Suprapubic skin (tissue), 4 donors: ENCODE data around the gene MCM5. TPM values are rescaled to one million over a fixed set of nuclear protein-coding genes. Genes with fewer than 3 reads are reported as not detected.

ENCODE experiments used
- DNase-seq, 2 donors: peaks; one replicate each; pipeline ENCODE4 v3.0.0-alpha.2; 2019; ENCODE audit warnings: low spot score in 2 of 2
- H3K27ac ChIP-seq: fragments of 200-600 bp; sonication (generic); one replicate; pipeline ENCODE4 v1.5.1; 2019
- H3K27me3 ChIP-seq: fragments of 200-600 bp; sonication (generic); one replicate; pipeline ENCODE4 v1.5.1; 2019
- H3K36me3 ChIP-seq: fragments of 200-600 bp; sonication (generic); one replicate; pipeline ENCODE4 v1.5.1; 2019
- H3K4me1 ChIP-seq: fragments of 200-600 bp; sonication (generic); one replicate; pipeline ENCODE4 v1.5.1; 2019
- H3K4me3 ChIP-seq: fragments of 200-600 bp; sonication (generic); one replicate; pipeline ENCODE4 v1.5.1; 2019; ENCODE audit warnings: mild to moderate bottlenecking
- H3K9me3 ChIP-seq: fragments of 200-600 bp; sonication (generic); one replicate; pipeline ENCODE4 v1.5.1; 2019
- CTCF ChIP-seq, 2 donors: fragments of 200-600 bp in 1 of 2; fragments of 450-650 bp in 1 of 2; sonication (generic) in 1 of 2; IDR thresholded peaks; one replicate each; pipeline ENCODE4 v1.5.1; 2016 to 2019; ENCODE audit warnings: antibody characterized with exemption in 2 of 2, mild to moderate bottlenecking in 1 of 2, moderate library complexity in 1 of 2
- EP300 ChIP-seq: sonication (generic); formaldehyde crosslinking; IDR thresholded peaks from one replicate; pipeline ENCODE4 v1.6.1; 2017; ENCODE audit warnings: antibody characterized with exemption
- POLR2A ChIP-seq, 2 donors: fragments of 450-650 bp; IDR thresholded peaks; one replicate each; pipeline ENCODE4 v1.6.1; 2017; ENCODE audit warnings: antibody characterized with exemption in 2 of 2, mild to moderate bottlenecking in 2 of 2, moderate library complexity in 2 of 2
- POLR2AphosphoS5 ChIP-seq, 3 donors: sonication (generic); formaldehyde crosslinking; IDR thresholded peaks; one replicate each; pipeline ENCODE4 v1.6.1; 2017; ENCODE audit warnings: antibody characterized with exemption in 3 of 3
- WGBS: methylation state at CpG from one replicate; pipeline ENCODE4 v1.1.5; 2018; 5-methylcytosine and 5-hydroxymethylcytosine counted together
- total RNA-seq, 4 donors: library from RNA; depleted of rRNA; stranded (reverse); fragments of >200 nt; gene quantifications; one replicate each; pipeline ENCODE4 v1.1.0, GENCODE V29; 2016

Gene MCM5
- total RNA-seq, 4 donors from 2014 or later: 19.7 to 41.3 (median 32.6) TPM

DNA sequence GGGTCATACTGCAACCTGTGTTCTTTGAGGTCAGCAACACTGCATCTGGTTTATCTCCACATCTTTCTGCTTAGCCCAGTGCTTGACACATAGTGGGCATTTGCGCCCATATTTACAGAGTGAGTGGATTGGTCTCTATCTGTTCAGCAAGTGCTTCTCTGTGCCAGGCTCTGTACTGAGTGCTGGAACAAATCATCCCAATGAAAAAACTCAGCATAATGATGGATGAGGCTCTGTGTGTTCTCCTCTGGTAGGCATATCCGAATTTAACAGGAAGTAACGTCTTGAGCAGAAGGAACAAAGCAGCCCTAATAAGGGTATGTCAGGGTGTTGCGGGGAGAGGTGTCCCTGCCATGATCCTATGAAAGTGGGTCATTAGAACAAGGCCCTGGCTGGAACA is 46.0 kb downstream of the MCM5 start:
- 73% methylated on average over 4 of the region's 4 CpGs for WGBS
- H3K9me3 ChIP-seq: no peaks in the 10 kb centered on the region
- no peak for DNase-seq
- no peak overlapping the region for H3K4me3 ChIP-seq
- no peak overlapping the region for H3K27ac ChIP-seq
- H3K36me3 ChIP-seq: no peaks in the 10 kb centered on the region
- TF ChIP-seq EP300 (no peak), POLR2A (IDR thresholded peaks at IDR 0.05) (no peak), POLR2AphosphoS5 (IDR thresholded peaks at IDR 0.05) (no peak), CTCF (IDR thresholded peaks at IDR 0.05) (no peak)
- H3K4me1 ChIP-seq: no peaks in the 10 kb centered on the region
- no peaks in the 10 kb centered on the region for H3K27me3 ChIP-seq

- Histone ChIP-seq H3K4me3 (no peak overlapping the region), H3K4me1 (no peaks in the 10 kb centered on the region), H3K27ac (no peak overlapping the region), H3K9me3 (no peaks in the 10 kb centered on the region), H3K27me3 (no peaks in the 10 kb centered on the region), H3K36me3 (no peaks in the 10 kb centered on the region)
- WGBS: 82% methylated on average over 13 of the region's 13 CpGs
- DNase-seq: no peak
- no peak for TF ChIP-seq EP300
- no peak for TF ChIP-seq POLR2AphosphoS5 (IDR thresholded peaks at IDR 0.05)
- no peak for TF ChIP-seq CTCF (IDR thresholded peaks at IDR 0.05)
- TF ChIP-seq POLR2A (IDR thresholded peaks at IDR 0.05): no peak
Observed at GRCh38 chr22:35446365-35446764, 46.4 kb downstream of the MCM5 start.

- DNase-seq: no peak
- H3K4me3 ChIP-seq: no peak overlapping the region
- H3K9me3 ChIP-seq: no peaks in the 10 kb centered on the region
- no peaks in the 10 kb centered on the region for H3K36me3 ChIP-seq
- TF ChIP-seq CTCF (IDR thresholded peaks at IDR 0.05): no peak
- H3K27me3 ChIP-seq: no peaks in the 10 kb centered on the region
- H3K27ac ChIP-seq: no peak overlapping the region
- H3K4me1 ChIP-seq: no peaks in the 10 kb centered on the region
- 94% methylated on average over 8 of the region's 8 CpGs for WGBS
Observed at GRCh38 chr22:35448523-35448922, 48.6 kb downstream of the MCM5 start.

- TF ChIP-seq POLR2A (IDR thresholded peaks at IDR 0.05): no peak
- no peak for TF ChIP-seq CTCF (IDR thresholded peaks at IDR 0.05)
- TF ChIP-seq POLR2AphosphoS5 (IDR thresholded peaks at IDR 0.05): no peak
- no peak for TF ChIP-seq EP300
- H3K27ac ChIP-seq: no peak overlapping the region
- H3K9me3 ChIP-seq: no peaks in the 10 kb centered on the region
- H3K4me3 ChIP-seq: no peak overlapping the region
- no peak for DNase-seq
- WGBS: 91% methylated on average over 14 of the region's 17 CpGs
- H3K27me3 ChIP-seq: no peaks in the 10 kb centered on the region
- H3K36me3 ChIP-seq: no peaks in the 10 kb centered on the region
- no peaks in the 10 kb centered on the region for H3K4me1 ChIP-seq
Observed at GRCh38 chr22:35449829-35450689, 50.1 kb downstream of the MCM5 start.

- Histone ChIP-seq H3K27me3 (no peaks in the 10 kb centered on the region), H3K36me3 (no peaks in the 10 kb centered on the region), H3K4me1 (no peaks in the 10 kb centered on the region), H3K4me3 (no peak overlapping the region), H3K27ac (no peak overlapping the region), H3K9me3 (no peaks in the 10 kb centered on the region)
- no peak for DNase-seq
- TF ChIP-seq CTCF (IDR thresholded peaks at IDR 0.05): no peak
- no peak for TF ChIP-seq POLR2A (IDR thresholded peaks at IDR 0.05)
- no peak for TF ChIP-seq EP300
- TF ChIP-seq POLR2AphosphoS5 (IDR thresholded peaks at IDR 0.05): no peak
- WGBS: 83% methylated on average over 18 of the region's 18 CpGs
Observed at GRCh38 chr22:35450824-35451569, 51.1 kb downstream of the MCM5 start.
